IPS DF 4.7 (cell line): ENCODE measurements around the gene GRM4.

ENCODE experiments used
- DNase-seq: peaks from one replicate; pipeline ENCODE4 v3.0.0-alpha.2; 2013; ENCODE audit warnings: low spot score; ENCODE audit errors: extremely low read depth

Gene GRM4

DNA sequence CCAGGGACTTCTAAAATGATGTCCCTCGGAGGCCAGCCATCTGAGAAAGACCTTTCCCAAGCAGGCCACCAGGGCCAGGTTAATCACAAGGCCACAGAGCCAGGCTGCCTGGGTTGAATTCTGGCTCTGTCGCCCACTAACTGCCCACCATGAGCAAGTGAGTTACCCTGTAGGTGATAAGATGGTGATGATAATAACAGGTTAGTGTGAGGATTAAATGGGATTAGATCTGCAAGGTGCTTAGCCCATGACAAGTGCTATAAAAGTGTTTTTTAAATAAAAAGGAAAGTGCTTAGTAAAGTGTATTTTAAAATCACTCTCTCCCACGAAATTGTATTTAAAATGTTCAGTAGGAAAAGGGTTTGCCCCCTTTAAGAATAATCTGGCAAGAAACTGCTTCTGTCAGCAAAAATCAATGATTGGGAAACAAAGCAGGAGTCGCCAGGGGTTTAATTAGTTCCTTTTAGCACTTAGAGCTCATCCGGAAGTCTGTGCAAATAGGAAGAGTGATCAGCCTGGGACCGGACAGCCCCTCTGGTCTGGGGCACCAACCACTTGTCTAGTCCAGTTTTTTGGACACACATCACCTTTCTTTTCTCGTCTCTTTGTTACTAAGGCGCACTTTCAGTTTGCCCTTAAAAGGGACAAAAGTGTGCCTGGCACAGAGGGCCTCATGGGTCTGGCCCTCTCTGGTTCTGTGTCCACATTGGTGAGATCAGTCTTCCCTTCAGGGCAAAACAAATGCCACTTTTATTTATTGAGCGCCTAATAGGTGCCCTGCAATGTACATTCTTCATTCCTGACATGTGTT is 150.4 kb downstream of the GRM4 start:
- DNase-seq: no peak

DNA sequence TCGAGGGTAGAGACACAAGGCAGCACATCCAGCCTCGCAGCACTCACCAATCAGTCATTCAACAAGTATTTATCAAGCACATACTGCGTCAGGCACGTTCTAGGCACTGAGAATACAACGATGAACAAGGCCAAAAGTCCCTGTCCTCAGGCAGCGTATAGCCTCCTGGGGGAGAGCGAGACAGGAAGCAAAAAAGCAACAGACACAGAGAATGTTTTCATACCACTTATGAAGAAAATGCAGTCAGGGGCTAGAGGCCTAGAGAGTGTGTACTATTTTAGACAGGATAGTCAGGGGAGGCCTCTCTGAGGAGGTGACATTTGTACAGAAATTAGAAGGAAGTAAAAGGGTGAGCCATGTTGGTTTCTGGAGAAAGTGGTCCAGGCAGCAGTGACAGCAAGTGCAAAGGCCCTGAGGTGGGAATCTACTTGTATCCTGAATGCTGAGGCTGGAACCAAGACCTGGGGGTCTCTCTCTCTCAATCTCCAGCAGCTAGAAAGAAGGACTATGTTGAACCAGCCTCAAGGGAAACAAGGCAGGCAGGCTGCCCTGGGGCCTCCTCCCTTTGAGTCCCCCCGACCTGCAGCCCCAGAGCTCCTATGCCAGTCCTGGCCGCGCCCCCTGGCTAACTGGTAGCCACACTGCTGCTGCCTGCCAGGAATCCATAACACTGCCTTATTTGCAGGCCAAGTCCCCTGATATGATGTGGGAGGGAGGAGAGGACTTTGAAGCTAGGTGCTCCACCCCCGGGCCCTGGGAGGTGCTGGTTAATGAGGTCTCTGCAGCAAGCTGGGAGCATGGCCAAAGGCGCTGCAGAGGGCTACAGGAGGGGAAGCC is 151.2 kb downstream of the GRM4 start:
- no peak for DNase-seq

DNA sequence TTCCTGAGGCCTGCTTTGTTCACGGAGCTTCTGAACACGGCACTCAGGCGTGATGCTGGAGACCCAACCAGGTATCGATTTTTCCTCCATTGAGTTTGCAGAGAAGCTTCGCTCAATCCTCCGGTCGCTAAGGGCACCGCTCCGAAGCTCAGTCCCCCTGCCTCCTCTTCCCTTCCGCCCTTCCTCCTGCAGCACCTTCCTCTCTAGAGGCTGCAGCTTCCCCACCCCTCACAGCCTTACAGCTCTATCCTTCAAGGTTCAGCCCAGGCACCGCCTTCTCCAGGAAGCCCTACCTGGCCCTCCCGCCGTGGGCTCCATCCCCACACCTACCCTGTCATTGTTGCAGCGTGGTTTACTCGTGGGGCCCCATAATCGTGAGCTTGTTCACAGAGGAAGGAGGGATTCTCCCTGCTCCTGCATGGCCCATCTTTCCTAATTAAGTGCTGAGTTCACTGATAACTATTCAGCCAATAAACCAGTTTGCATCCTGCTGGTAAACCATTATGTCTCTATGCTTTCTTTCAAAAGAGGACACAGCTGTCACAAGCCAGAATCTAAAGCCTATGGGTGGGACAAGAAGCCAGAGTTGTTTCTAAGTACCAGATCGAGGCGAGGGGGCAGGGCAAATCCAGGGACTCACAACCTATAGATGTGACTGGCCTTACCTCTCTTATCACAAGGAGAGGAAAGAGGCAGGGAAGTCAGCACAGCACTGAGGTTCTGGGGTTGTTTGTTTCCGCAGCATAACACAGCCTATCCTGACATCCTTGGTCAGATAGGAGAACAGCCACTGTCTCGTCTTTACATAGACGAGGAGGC is 152.0 kb downstream of the GRM4 start:
- DNase-seq: no peak

- DNase-seq: no peak
Measured at GRCh38 chr6:33993091-33993490, 152.8 kb downstream of the GRM4 start.

DNA sequence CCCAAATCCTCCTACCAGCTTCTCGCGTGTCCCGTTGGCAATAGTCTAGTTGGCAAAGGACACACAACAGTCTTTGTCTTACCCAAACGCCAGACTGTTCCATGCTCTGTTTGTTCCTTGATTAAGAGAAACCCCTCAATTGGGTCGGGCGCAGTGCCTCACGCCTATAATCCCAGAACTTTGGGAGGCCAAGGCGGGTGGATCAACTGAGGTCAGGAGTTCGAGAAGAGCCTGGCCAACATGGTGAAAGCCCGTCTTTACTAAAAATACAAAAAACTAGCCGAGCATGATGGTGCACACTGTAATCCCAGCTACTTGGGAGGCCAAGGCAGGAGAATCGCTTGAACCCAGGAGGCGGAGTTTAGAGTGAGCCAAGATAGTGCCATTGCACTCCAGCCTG is 153.7 kb downstream of the GRM4 start:
- no peak for DNase-seq

DNA sequence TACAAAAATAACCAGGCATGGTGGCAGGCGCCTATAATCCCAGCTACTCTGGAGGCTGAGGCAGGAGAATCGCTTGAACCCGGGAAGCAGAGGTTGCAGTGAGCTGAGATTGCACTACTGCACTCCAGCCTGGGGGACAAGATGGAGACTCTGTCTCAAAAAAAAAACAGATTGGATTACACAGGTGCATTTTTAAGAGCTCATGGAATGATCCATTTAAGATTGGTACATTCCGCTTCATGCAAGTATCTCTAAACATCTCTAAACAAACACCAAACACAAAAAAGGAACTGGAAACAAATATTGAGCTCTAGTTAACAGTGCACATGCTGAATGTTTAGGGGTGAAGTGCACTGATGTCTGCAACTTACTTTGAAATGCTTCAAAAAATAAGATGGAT is 154.3 kb downstream of the GRM4 start:
- no peak for DNase-seq

- DNase-seq: no peak
Measured at GRCh38 chr6:33990061-33990541, 155.8 kb downstream of the GRM4 start.

DNA sequence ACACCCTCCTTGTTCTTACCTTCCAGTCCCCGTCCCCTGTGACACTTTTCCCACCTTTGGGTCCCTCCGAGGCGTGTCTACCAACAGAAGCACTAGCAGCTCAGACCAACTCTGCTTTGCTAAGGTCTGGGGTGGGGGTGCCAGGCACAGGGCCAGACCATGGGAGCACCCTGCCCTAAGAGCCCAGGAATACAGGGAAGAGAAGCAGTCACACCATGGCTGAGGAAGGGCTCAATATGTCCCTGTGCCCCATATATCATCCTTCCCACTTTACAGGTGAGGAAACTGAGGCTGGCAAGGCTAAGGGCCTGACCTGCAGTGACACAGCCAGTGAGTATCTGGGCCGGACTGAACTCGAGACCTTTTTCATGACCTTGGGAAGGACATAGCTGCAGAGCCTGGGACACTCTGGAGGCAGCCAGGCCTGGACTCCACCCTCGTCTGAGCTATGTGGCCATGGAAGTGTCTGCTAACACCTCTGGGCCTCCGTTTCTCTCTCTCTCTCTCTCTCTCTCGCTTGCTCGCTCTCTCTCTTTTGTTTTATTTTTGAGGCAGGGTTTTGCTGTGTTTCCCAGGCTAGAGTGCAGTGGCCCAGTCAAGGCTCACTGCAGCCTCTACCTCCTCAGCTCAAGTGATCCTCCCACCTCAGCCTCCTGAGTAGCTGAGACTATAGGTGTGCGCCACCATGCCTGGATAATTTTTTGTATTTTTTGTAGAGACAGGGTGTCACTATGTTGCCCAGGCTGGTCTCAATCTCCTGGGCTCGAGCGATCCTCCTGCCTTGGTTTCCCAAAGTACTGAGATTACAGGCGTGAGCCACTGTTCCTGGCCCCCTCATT is 156.7 kb downstream of the GRM4 start:
- no peak for DNase-seq

- DNase-seq: no peak
Measured at GRCh38 chr6:33988121-33989015, 157.5 kb downstream of the GRM4 start.

GRCh38 chr6:33987531-33988021 is 158.3 kb downstream of the GRM4 start:
- no peak for DNase-seq

GRCh38 chr6:33985947-33986346 is 159.9 kb downstream of the GRM4 start:
- no peak for DNase-seq

DNA sequence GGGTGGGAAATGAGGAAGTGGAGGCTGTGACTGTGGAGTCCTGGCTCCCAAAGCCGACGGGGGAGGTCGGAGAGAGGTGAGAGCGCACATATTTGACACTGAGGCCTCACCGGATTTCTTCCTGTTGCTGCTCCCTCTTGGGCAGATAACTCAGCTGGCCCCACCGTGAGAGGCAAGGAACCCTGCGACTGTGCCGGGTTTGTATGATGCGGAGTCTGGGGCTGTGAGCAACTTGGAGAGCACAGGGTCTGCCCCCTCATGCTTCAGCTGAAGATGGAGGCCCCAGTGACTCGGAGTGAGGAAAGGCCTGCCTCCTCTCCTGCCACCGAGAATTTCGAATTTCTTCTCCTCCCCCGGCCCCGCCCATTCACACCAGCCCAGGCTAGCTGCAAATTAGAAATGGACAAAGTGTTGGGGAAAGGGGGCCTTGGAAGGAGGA is 160.6 kb downstream of the GRM4 start:
- no peak for DNase-seq

GRCh38 chr6:33984466-33985312 is 161.2 kb downstream of the GRM4 start:
- DNase-seq: no peak

- DNase-seq: no peak
Measured at GRCh38 chr6:33983721-33984465, 162.0 kb downstream of the GRM4 start.

- DNase-seq: no peak
Measured at GRCh38 chr6:33983109-33983716, 162.7 kb downstream of the GRM4 start.

GRCh38 chr6:33981861-33982260 is 164.0 kb downstream of the GRM4 start:
- no peak for DNase-seq

- DNase-seq: no peak
Measured at GRCh38 chr6:33981421-33981820, 164.5 kb downstream of the GRM4 start.
